Bronchus fibroblast of lung (primary cell): ENCODE results near the gene COL5A2. TPM values are rescaled to one million over a fixed set of nuclear protein-coding genes. Genes with fewer than 3 reads are reported as not detected.

Experiments
- total RNA-seq: library from RNA; depleted of rRNA; stranded (reverse); fragments of >200 nt; gene quantifications from 2 replicates; pipeline ENCODE4 v1.2.3, GENCODE V29; 2015

Gene COL5A2
- total RNA-seq: 182 and 192 TPM in 2 replicates

GRCh38 chr2:189179570-189179950 is at the start of gene COL5A2:
Gene COL5A2 (minus strand): TSS chr2:189179761. CDS start chr2:189179604, 157 bp downstream.

Other genes with a start within 250 kb of the COL5A2 start
- gene COL3A1, start 205.4 kb downstream of the COL5A2 start, total RNA-seq: 583 and 652 TPM in 2 replicates